ENCODE data around the gene RGL1. TPM values are rescaled to one million over a fixed set of nuclear protein-coding genes. Genes with fewer than 3 reads are reported as not detected.

Gene RGL1
- total RNA-seq: 2.0 and 2.1 TPM in 2 replicates

GRCh38 chr1:183804916-183805841 lies at the start of gene RGL1:
Gene RGL1 (plus strand): TSS chr1:183805120. CDS start chr1:183805298, 178 bp downstream.

Other genes with a start within 250 kb of the RGL1 start
- gene NCF2, start 214.7 kb upstream of the RGL1 start, total RNA-seq: 13.6 and 34.7 TPM in 2 replicates
- gene ARPC5, start 169.3 kb upstream of the RGL1 start, total RNA-seq: 98.7 and 111 TPM in 2 replicates
- not detected in 2 replicates for gene APOBEC4, start 151.8 kb upstream of the RGL1 start, total RNA-seq
- gene COLGALT2, start 232.6 kb downstream of the RGL1 start, total RNA-seq: not detected in 2 replicates
- gene TSEN15, start 246.6 kb downstream of the RGL1 start, total RNA-seq: 30.1 and 31.2 TPM in 2 replicates